ENCODE results near the gene BCL2. TPM values are rescaled to one million over a fixed set of nuclear protein-coding genes. Genes with fewer than 3 reads are reported as not detected.
A peak's percentile ranks its signal among the peaks of the same experiment; 100 is the strongest.

BCL2 gene
- total RNA-seq, 1 donor from 2014 or later: 14.1 TPM

- H3K36me3 Mint-ChIP-seq (ENCODE audit: low read depth): peaks cover 3% of the 10 kb centered on the region
- H3K27ac Mint-ChIP-seq (ENCODE audit: unreplicated experiment): no peak overlapping the region
- H3K4me1 Mint-ChIP-seq: peaks cover 47% of the 10 kb centered on the region
- no peak overlapping the region for H3K4me3 Mint-ChIP-seq
- H3K9me3 Mint-ChIP-seq: peaks cover 4% of the 10 kb centered on the region
- no peaks in the 10 kb centered on the region for H3K27me3 Mint-ChIP-seq (ENCODE audit: low read depth)
- DNase-seq (ENCODE audit: low read depth, low spot score): no peak
- TF ChIP-seq CTCF (conservative IDR thresholded peaks at IDR 0.05): no peak
These were observed 59.2 kb downstream of the BCL2 start for GRCh38 chr18:63260380-63260754.

- Mint-ChIP-seq H3K27ac (ENCODE audit: unreplicated experiment) (peak overlapping the region; percentile 54), H3K36me3 (ENCODE audit: low read depth) (peaks cover 3% of the 10 kb centered on the region), H3K27me3 (ENCODE audit: low read depth) (no peaks in the 10 kb centered on the region), H3K9me3 (peaks cover 4% of the 10 kb centered on the region), H3K4me1 (peaks cover 41% of the 10 kb centered on the region), H3K4me3 (no peak overlapping the region)
- TF ChIP-seq CTCF (conservative IDR thresholded peaks at IDR 0.05): no peak
- no peak for DNase-seq (ENCODE audit: low read depth, low spot score)
These were observed 59.8 kb downstream of the BCL2 start for GRCh38 chr18:63259567-63260379.

- Mint-ChIP-seq H3K27me3 (ENCODE audit: low read depth) (no peaks in the 10 kb centered on the region), H3K36me3 (ENCODE audit: low read depth) (peaks cover 3% of the 10 kb centered on the region), H3K4me1 (peaks cover 33% of the 10 kb centered on the region), H3K9me3 (peaks cover 4% of the 10 kb centered on the region), H3K27ac (ENCODE audit: unreplicated experiment) (peak overlapping the region; percentile 54), H3K4me3 (peak overlapping the region; percentile 8)
- no peak for DNase-seq (ENCODE audit: low read depth, low spot score)
- TF ChIP-seq CTCF (conservative IDR thresholded peaks at IDR 0.05): no peak
These were observed 60.6 kb downstream of the BCL2 start for GRCh38 chr18:63258749-63259566.

GRCh38 chr18:63257453-63257852 lies 62.1 kb downstream of the BCL2 start:
- no peak for TF ChIP-seq CTCF (conservative IDR thresholded peaks at IDR 0.05)
- peaks cover 6% of the 10 kb centered on the region for H3K9me3 Mint-ChIP-seq
- no peak overlapping the region for H3K4me3 Mint-ChIP-seq
- peaks cover 5% of the 10 kb centered on the region for H3K36me3 Mint-ChIP-seq (ENCODE audit: low read depth)
- no peak for DNase-seq (ENCODE audit: low read depth, low spot score)
- peaks cover 26% of the 10 kb centered on the region for H3K4me1 Mint-ChIP-seq
- no peak overlapping the region for H3K27ac Mint-ChIP-seq (ENCODE audit: unreplicated experiment)
- H3K27me3 Mint-ChIP-seq (ENCODE audit: low read depth): no peaks in the 10 kb centered on the region

- peaks cover 18% of the 10 kb centered on the region for H3K4me1 Mint-ChIP-seq
- H3K27me3 Mint-ChIP-seq (ENCODE audit: low read depth): no peaks in the 10 kb centered on the region
These were observed 64.1 kb downstream of the BCL2 start for GRCh38 chr18:63255435-63255834.

More at GRCh38 chr18:63255435-63255834, 64.1 kb downstream of the BCL2 start:
- H3K27ac Mint-ChIP-seq (ENCODE audit: unreplicated experiment): no peak overlapping the region
- peaks cover 2% of the 10 kb centered on the region for H3K9me3 Mint-ChIP-seq
- DNase-seq (ENCODE audit: low read depth, low spot score): no peak
- peaks cover 5% of the 10 kb centered on the region for H3K36me3 Mint-ChIP-seq (ENCODE audit: low read depth)
- no peak for TF ChIP-seq CTCF (conservative IDR thresholded peaks at IDR 0.05)
- no peak overlapping the region for H3K4me3 Mint-ChIP-seq
